ENCODE data around the gene ADCK1. TPM values are rescaled to one million over a fixed set of nuclear protein-coding genes. Genes with fewer than 3 reads are reported as not detected.
"Not testable (repeated sequence)": the region's sequence is repeated elsewhere in the genome, so short reads cannot be mapped to it uniquely, and the experiment has no call there.

Gene ADCK1
- polyA plus RNA-seq, 1 donor from 2014 or later, result 13.6 TPM

GRCh38 chr14:77794357-77794756, 5.6 kb upstream of the ADCK1 start:
- H3K4me2 ChIP-seq (ENCODE audit: low read length), result no peak overlapping the region
- no peak for TF ChIP-seq EP300 (conservative IDR thresholded peaks at IDR 0.05; ENCODE audit: poor library complexity, severe bottlenecking)
- TF ChIP-seq POLR2AphosphoS5 (IDR thresholded peaks at IDR 0.05), result no peak
- no peak for TF ChIP-seq EZH2 (IDR thresholded peaks at IDR 0.05; ENCODE audit: borderline replicate concordance, insufficient read depth, low read length, poor library complexity, severe bottlenecking)
- no peak for TF ChIP-seq SMC3 (conservative IDR thresholded peaks at IDR 0.05; ENCODE audit: poor library complexity)
- no peak overlapping the region for H2AFZ ChIP-seq (ENCODE audit: low read depth, low read length)
- H3K9me3 ChIP-seq (ENCODE audit: low read length), result no peaks in the 10 kb centered on the region
- H3F3A ChIP-seq (ENCODE audit: insufficient read depth, low read length, poor library complexity, severe bottlenecking), result no peaks in the 10 kb centered on the region
- no peak overlapping the region for H3K4me3 ChIP-seq (ENCODE audit: low read length)
- no peak overlapping the region for H3K9ac ChIP-seq (ENCODE audit: low read length)
- no peaks in the 10 kb centered on the region for H3K9me2 ChIP-seq (ENCODE audit: insufficient read depth, low read length)
- no peaks in the 10 kb centered on the region for H3K27me3 ChIP-seq (ENCODE audit: insufficient read depth, low read depth, low read length)
- no peaks in the 10 kb centered on the region for H3K36me3 ChIP-seq (ENCODE audit: insufficient read depth, low read length)
- no peak overlapping the region for H3K27ac ChIP-seq (ENCODE audit: low read length)
- no peaks in the 10 kb centered on the region for H3K79me2 ChIP-seq (replicated peaks; ENCODE audit: insufficient read depth, low read length)
- H4K20me1 ChIP-seq (ENCODE audit: insufficient read depth), result no peaks in the 10 kb centered on the region

- not testable (repeated sequence) for H4K20me1 ChIP-seq (ENCODE audit: insufficient read depth); H3K9me2 ChIP-seq (ENCODE audit: insufficient read depth, low read length); H3K9me3 ChIP-seq (ENCODE audit: low read length); H3K27ac ChIP-seq (ENCODE audit: low read length); H3F3A ChIP-seq (ENCODE audit: insufficient read depth, low read length, poor library complexity, severe bottlenecking); H3K27me3 ChIP-seq (ENCODE audit: insufficient read depth, low read depth, low read length); H3K79me2 ChIP-seq (replicated peaks; ENCODE audit: insufficient read depth, low read length); H3K36me3 ChIP-seq (ENCODE audit: insufficient read depth, low read length)
- Histone ChIP-seq H3K4me3 (ENCODE audit: low read length) (peak overlapping the region; percentile 87), H3K4me2 (ENCODE audit: low read length) (peak overlapping the region; percentile 22), H3K9ac (ENCODE audit: low read length) (peak overlapping the region; percentile 72), H2AFZ (ENCODE audit: low read depth, low read length) (peak overlapping the region; percentile 88)
These were observed 453 bp upstream of the ADCK1 start for GRCh38 chr14:77799456-77799855.

- TF ChIP-seq MXI1 (conservative IDR thresholded peaks at IDR 0.05; ENCODE audit: poor library complexity, severe bottlenecking) (no peak), CTCF (IDR thresholded peaks at IDR 0.05; ENCODE audit: poor library complexity, severe bottlenecking) (no peak), RAD21 (conservative IDR thresholded peaks at IDR 0.05) (no peak), SMC3 (conservative IDR thresholded peaks at IDR 0.05; ENCODE audit: poor library complexity) (no peak), REST (IDR thresholded peaks at IDR 0.05; ENCODE audit: borderline replicate concordance) (no peak), POLR2AphosphoS5 (IDR thresholded peaks at IDR 0.05) (no peak), TAF1 (IDR thresholded peaks at IDR 0.05; ENCODE audit: low read depth) (no peak), EP300 (conservative IDR thresholded peaks at IDR 0.05; ENCODE audit: poor library complexity, severe bottlenecking) (no peak), EZH2 (IDR thresholded peaks at IDR 0.05; ENCODE audit: borderline replicate concordance, insufficient read depth, low read length, poor library complexity, severe bottlenecking) (no peak)
- Histone ChIP-seq H2AFZ (ENCODE audit: low read depth, low read length) (peak overlapping the region; percentile 88), H3K9me3 (ENCODE audit: low read length) (no peaks in the 10 kb centered on the region), H3K27me3 (ENCODE audit: insufficient read depth, low read depth, low read length) (no peaks in the 10 kb centered on the region), H3K9me2 (ENCODE audit: insufficient read depth, low read length) (no peaks in the 10 kb centered on the region), H3F3A (ENCODE audit: insufficient read depth, low read length, poor library complexity, severe bottlenecking) (no peaks in the 10 kb centered on the region), H4K20me1 (ENCODE audit: insufficient read depth) (no peaks in the 10 kb centered on the region), H3K4me3 (ENCODE audit: low read length) (peak overlapping the region; percentile 87), H3K79me2 (replicated peaks; ENCODE audit: insufficient read depth, low read length) (no peaks in the 10 kb centered on the region), H3K36me3 (ENCODE audit: insufficient read depth, low read length) (no peaks in the 10 kb centered on the region), H3K27ac (ENCODE audit: low read length) (peak overlapping the region; percentile 33), H3K4me2 (ENCODE audit: low read length) (peak overlapping the region; percentile 65), H3K9ac (ENCODE audit: low read length) (peak overlapping the region; percentile 72)
These were observed 905 bp downstream of the ADCK1 start for GRCh38 chr14:77800814-77801213.

All from neural cell (in vitro differentiated cells).